Mesendoderm (in vitro differentiated cells): ENCODE results near the gene MGAT5.

Experiments
- DNase-seq: peaks from one replicate; pipeline ENCODE4 v3.0.0; 2013
- H2AK5ac ChIP-seq: 2 replicates; pipeline ENCODE4 v1.6.1; 2013; ENCODE audit warnings: low read length, inconsistent platforms
- H2BK120ac ChIP-seq: 2 replicates; pipeline ENCODE4 v1.6.1; 2013; ENCODE audit warnings: low read depth, mild to moderate bottlenecking, low read length, moderate library complexity, mixed read lengths
- H2BK15ac ChIP-seq: replicated peaks from 2 replicates; pipeline ENCODE4 v1.6.1; 2013; ENCODE audit warnings: low read depth, mild to moderate bottlenecking, moderate library complexity
- H2BK5ac ChIP-seq: 2 replicates; pipeline ENCODE4 v1.6.1; 2013; ENCODE audit warnings: low read length, inconsistent platforms
- H3K18ac ChIP-seq: 2 replicates; pipeline ENCODE4 v1.6.1; 2013; ENCODE audit warnings: mild to moderate bottlenecking, low read length, mixed read lengths
- H3K23ac ChIP-seq: one replicate; pipeline ENCODE4 v1.6.1; 2013; ENCODE audit warnings: low read length
- H3K27ac ChIP-seq: 2 replicates; pipeline ENCODE4 v1.5.1; 2013; ENCODE audit warnings: low read depth, mild to moderate bottlenecking, inconsistent platforms, low read length, moderate library complexity
- H3K27me3 ChIP-seq: 2 replicates; pipeline ENCODE4 v1.6.1; 2013; ENCODE audit warnings: low read length, control low read depth, mild to moderate bottlenecking, inconsistent platforms; ENCODE audit not compliant: insufficient read depth, poor library complexity
- H3K36me3 ChIP-seq: 2 replicates; pipeline ENCODE4 v1.6.1; 2013; ENCODE audit warnings: low read length, inconsistent platforms; ENCODE audit not compliant: control insufficient read depth, insufficient read depth
- H3K4ac ChIP-seq: one replicate; pipeline ENCODE4 v1.6.1; 2013; ENCODE audit warnings: low read depth, mild to moderate bottlenecking, low read length, moderate library complexity
- H3K4me1 ChIP-seq: 2 replicates; pipeline ENCODE4 v1.6.1; 2013; ENCODE audit warnings: low read depth, low read length, inconsistent platforms; ENCODE audit not compliant: control insufficient read depth
- H3K4me2 ChIP-seq: 2 replicates; pipeline ENCODE4 v1.6.1; 2013; ENCODE audit warnings: low read length
- H3K4me3 ChIP-seq: 2 replicates; pipeline ENCODE4 v1.5.1; 2013; ENCODE audit warnings: mild to moderate bottlenecking, low read length
- H3K56ac ChIP-seq: one replicate; pipeline ENCODE4 v1.6.1; 2013; ENCODE audit warnings: low read length
- H3K79me1 ChIP-seq: 2 replicates; pipeline ENCODE4 v1.6.1; 2013; ENCODE audit warnings: low read length, inconsistent platforms
- H3K79me2 ChIP-seq: 2 replicates; pipeline ENCODE4 v1.6.1; 2013; ENCODE audit warnings: mild to moderate bottlenecking, low read length; ENCODE audit not compliant: control insufficient read depth, insufficient read depth
- H3K9ac ChIP-seq: 2 replicates; pipeline ENCODE4 v1.6.1; 2013; ENCODE audit warnings: low read length, inconsistent platforms
- H4K5ac ChIP-seq: one replicate; pipeline ENCODE4 v1.6.1; 2013; ENCODE audit warnings: low read length
- H4K8ac ChIP-seq: one replicate; pipeline ENCODE4 v1.6.1; 2013; ENCODE audit warnings: low read depth, mild to moderate bottlenecking, control low read depth, low read length, moderate library complexity
- WGBS: extraction: QIAGEN DNeasy Blood & Tissue Kit; methylation state at CpG from one replicate; pipeline ENCODE4 v1.1.7; 2013; ENCODE audit warnings: low lambda C conversion rate, missing lambda C conversion rate; ENCODE audit not compliant: insufficient coverage; ENCODE audit errors: extremely low coverage; 5-methylcytosine and 5-hydroxymethylcytosine counted together

Gene MGAT5

GRCh38 chr2:134491771-134492441 lies 238.0 kb downstream of the MGAT5 start:
- no peak overlapping the region for H3K56ac ChIP-seq
- peak; percentile 46 for DNase-seq

GRCh38 chr2:134493797-134494196 lies 239.9 kb downstream of the MGAT5 start:
- H3K4me3 ChIP-seq, result no peak overlapping the region
- H3K4me1 ChIP-seq, result no peaks in the 10 kb centered on the region
- H3K27ac ChIP-seq, result no peak overlapping the region
- no peak for DNase-seq
- H4K8ac ChIP-seq, result no peak overlapping the region
- no peak overlapping the region for H2AK5ac ChIP-seq
- no peak overlapping the region for H3K56ac ChIP-seq
- H3K4me2 ChIP-seq, result no peak overlapping the region
- no peak overlapping the region for H2BK5ac ChIP-seq
- no peak overlapping the region for H2BK15ac ChIP-seq
- no peak overlapping the region for H3K4ac ChIP-seq
- no peaks in the 10 kb centered on the region for H3K79me1 ChIP-seq
- no CpG with 5 or more reads among the region's 4 CpGs for WGBS
- H2BK120ac ChIP-seq, result no peak overlapping the region
- H3K27me3 ChIP-seq, result no peaks in the 10 kb centered on the region
- H3K18ac ChIP-seq, result no peak overlapping the region
- no peak overlapping the region for H4K5ac ChIP-seq
- no peaks in the 10 kb centered on the region for H3K36me3 ChIP-seq
- H3K79me2 ChIP-seq, result no peaks in the 10 kb centered on the region
- H3K9ac ChIP-seq, result no peak overlapping the region
- H3K23ac ChIP-seq, result no peak overlapping the region

More at GRCh38 chr2:134491771-134492441, 238.0 kb downstream of the MGAT5 start:
- Histone ChIP-seq H2BK120ac (no peak overlapping the region), H3K27ac (no peak overlapping the region), H3K9ac (no peak overlapping the region), H3K4me3 (no peak overlapping the region), H2BK5ac (no peak overlapping the region), H3K18ac (no peak overlapping the region), H4K5ac (no peak overlapping the region), H4K8ac (no peak overlapping the region), H3K4me1 (no peaks in the 10 kb centered on the region), H3K79me2 (no peaks in the 10 kb centered on the region), H3K79me1 (no peaks in the 10 kb centered on the region), H3K23ac (no peak overlapping the region), H3K36me3 (no peaks in the 10 kb centered on the region), H2BK15ac (no peak overlapping the region), H3K27me3 (no peaks in the 10 kb centered on the region), H3K4ac (no peak overlapping the region), H2AK5ac (no peak overlapping the region), H3K4me2 (no peak overlapping the region)
- no CpG with 5 or more reads among the region's 9 CpGs for WGBS

- Histone ChIP-seq H3K79me2 (no peaks in the 10 kb centered on the region), H3K56ac (no peak overlapping the region), H2AK5ac (no peak overlapping the region), H2BK15ac (no peak overlapping the region), H2BK5ac (no peak overlapping the region), H3K27me3 (no peaks in the 10 kb centered on the region), H4K5ac (no peak overlapping the region), H3K9ac (no peak overlapping the region), H3K18ac (no peak overlapping the region), H3K27ac (no peak overlapping the region), H3K23ac (no peak overlapping the region), H3K4ac (no peak overlapping the region), H2BK120ac (no peak overlapping the region), H3K36me3 (no peaks in the 10 kb centered on the region), H3K4me1 (no peaks in the 10 kb centered on the region), H3K4me2 (no peak overlapping the region), H3K79me1 (no peaks in the 10 kb centered on the region), H4K8ac (no peak overlapping the region), H3K4me3 (no peak overlapping the region)
- DNase-seq, result no peak
- no CpG with 5 or more reads among the region's 7 CpGs for WGBS
Observed at GRCh38 chr2:134498654-134499053, 244.8 kb downstream of the MGAT5 start.

- no peak for DNase-seq
- Histone ChIP-seq H3K36me3 (no peaks in the 10 kb centered on the region), H3K9ac (no peak overlapping the region), H3K4me3 (no peak overlapping the region), H3K4ac (no peak overlapping the region), H3K18ac (no peak overlapping the region), H3K56ac (no peak overlapping the region), H2AK5ac (no peak overlapping the region), H4K8ac (no peak overlapping the region), H3K4me1 (no peaks in the 10 kb centered on the region), H3K79me2 (no peaks in the 10 kb centered on the region), H2BK5ac (no peak overlapping the region), H3K23ac (no peak overlapping the region), H3K27me3 (no peaks in the 10 kb centered on the region), H2BK120ac (no peak overlapping the region), H3K79me1 (no peaks in the 10 kb centered on the region), H2BK15ac (no peak overlapping the region), H4K5ac (no peak overlapping the region), H3K4me2 (no peak overlapping the region), H3K27ac (no peak overlapping the region)
- whole genome bisulfite sequencing, result no CpG with 5 or more reads among the region's 9 CpGs
Observed at GRCh38 chr2:134499307-134499926, 245.5 kb downstream of the MGAT5 start.

GRCh38 chr2:134500211-134500935 lies 246.5 kb downstream of the MGAT5 start:
- WGBS, result no CpG with 5 or more reads among the region's 9 CpGs
- Histone ChIP-seq H4K8ac (no peak overlapping the region), H2AK5ac (no peak overlapping the region), H4K5ac (no peak overlapping the region), H3K4me1 (no peaks in the 10 kb centered on the region), H2BK15ac (no peak overlapping the region), H3K23ac (no peak overlapping the region), H3K56ac (no peak overlapping the region), H3K9ac (no peak overlapping the region), H2BK5ac (no peak overlapping the region), H3K79me2 (no peaks in the 10 kb centered on the region), H3K4me2 (no peak overlapping the region), H3K27ac (no peak overlapping the region), H3K4ac (no peak overlapping the region), H3K36me3 (no peaks in the 10 kb centered on the region), H3K27me3 (no peaks in the 10 kb centered on the region), H3K18ac (no peak overlapping the region), H2BK120ac (no peak overlapping the region), H3K4me3 (no peak overlapping the region), H3K79me1 (no peaks in the 10 kb centered on the region)
- no peak for DNase-seq
